ENCODE measurements around the gene EGR2. TPM values are rescaled to one million over a fixed set of nuclear protein-coding genes. Genes with fewer than 3 reads are reported as not detected.
A peak's percentile ranks its signal among the peaks of the same experiment; 100 is the strongest.

The EGR2 gene
- total RNA-seq, 1 donor from 2014 or later = 6.5 TPM

GRCh38 chr10:62817766-62818425 is 1.7 kb upstream of the EGR2 start:
- peak; percentile 94 for DNase-seq (ENCODE audit: low spot score)
- Mint-ChIP-seq H3K9me3 (peaks cover 5% of the 10 kb centered on the region), H3K4me3 (peak overlapping the region; percentile 95), H3K36me3 (peaks cover 6% of the 10 kb centered on the region), H3K27ac (no peak overlapping the region), H3K4me1 (peaks cover 29% of the 10 kb centered on the region), H3K27me3 (ENCODE audit: insufficient read depth, low read depth) (peaks cover 47% of the 10 kb centered on the region)
- H3K9ac ChIP-seq = no peak overlapping the region
- H3K4me3 ChIP-seq = peak overlapping the region; percentile 87
- peaks cover 26% of the 10 kb centered on the region for H4K20me1 ChIP-seq (ENCODE audit: low read depth)
- H3K9me3 ChIP-seq (ENCODE audit: low read depth) = no peaks in the 10 kb centered on the region
- peaks cover 93% of the 10 kb centered on the region for H3K27me3 ChIP-seq
- no peaks in the 10 kb centered on the region for H3K36me3 ChIP-seq
- H3K4me1 ChIP-seq = peaks cover 22% of the 10 kb centered on the region
- peaks cover 15% of the 10 kb centered on the region for H3F3A ChIP-seq (ENCODE audit: low read depth)
- no peak overlapping the region for H2AFZ ChIP-seq (replicated peaks)
- peak; percentile 51 for TF ChIP-seq EZH2 (IDR thresholded peaks at IDR 0.05)
- TF ChIP-seq EZH2phosphoT487 (IDR thresholded peaks at IDR 0.05) = peak; percentile 77
- peak; percentile 74 for TF ChIP-seq CTCF (IDR thresholded peaks at IDR 0.05)
- H3K4me2 ChIP-seq = peak overlapping the region; percentile 88
- no peaks in the 10 kb centered on the region for H3K79me2 ChIP-seq (ENCODE audit: low read depth)
- H3K27ac ChIP-seq = no peak overlapping the region

- H3K4me2 ChIP-seq = peak overlapping the region; percentile 88
- H3K9me3 Mint-ChIP-seq = peaks cover 5% of the 10 kb centered on the region
- peaks cover 26% of the 10 kb centered on the region for H4K20me1 ChIP-seq (ENCODE audit: low read depth)
- no peak for TF ChIP-seq EZH2 (IDR thresholded peaks at IDR 0.05)
- no peak for TF ChIP-seq EZH2phosphoT487 (IDR thresholded peaks at IDR 0.05)
- TF ChIP-seq CTCF (IDR thresholded peaks at IDR 0.05) = no peak
- no peak overlapping the region for H3K9ac ChIP-seq
- peaks cover 6% of the 10 kb centered on the region for H3K36me3 Mint-ChIP-seq
- no peaks in the 10 kb centered on the region for H3K36me3 ChIP-seq
- H3K79me2 ChIP-seq (ENCODE audit: low read depth) = no peaks in the 10 kb centered on the region
- no peak overlapping the region for H2AFZ ChIP-seq (replicated peaks)
- H3K27me3 Mint-ChIP-seq (ENCODE audit: insufficient read depth, low read depth) = peaks cover 50% of the 10 kb centered on the region
- H3F3A ChIP-seq (ENCODE audit: low read depth) = peaks cover 15% of the 10 kb centered on the region
- H3K27me3 ChIP-seq = peaks cover 95% of the 10 kb centered on the region
- H3K27ac ChIP-seq = no peak overlapping the region
- DNase-seq (ENCODE audit: low spot score) = peak; percentile 61
- no peaks in the 10 kb centered on the region for H3K9me3 ChIP-seq (ENCODE audit: low read depth)
- peak overlapping the region; percentile 95 for H3K4me3 Mint-ChIP-seq
- peaks cover 29% of the 10 kb centered on the region for H3K4me1 Mint-ChIP-seq
- H3K27ac Mint-ChIP-seq = peak overlapping the region; percentile 74
- peaks cover 22% of the 10 kb centered on the region for H3K4me1 ChIP-seq
- H3K4me3 ChIP-seq = peak overlapping the region; percentile 87
These were observed 1.1 kb upstream of the EGR2 start for GRCh38 chr10:62817121-62817765.

- H3K9me3 Mint-ChIP-seq = peaks cover 5% of the 10 kb centered on the region
- Histone ChIP-seq H3K4me2 (peak overlapping the region; percentile 88), H3K9ac (no peak overlapping the region), H2AFZ (replicated peaks) (no peak overlapping the region), H3K79me2 (ENCODE audit: low read depth) (no peaks in the 10 kb centered on the region), H4K20me1 (ENCODE audit: low read depth) (peaks cover 33% of the 10 kb centered on the region), H3K4me3 (peak overlapping the region; percentile 87), H3K36me3 (no peaks in the 10 kb centered on the region), H3K4me1 (peaks cover 22% of the 10 kb centered on the region), H3K9me3 (ENCODE audit: low read depth) (no peaks in the 10 kb centered on the region), H3K27me3 (peaks cover 95% of the 10 kb centered on the region), H3F3A (ENCODE audit: low read depth) (peaks cover 15% of the 10 kb centered on the region), H3K27ac (no peak overlapping the region)
- H3K27ac Mint-ChIP-seq = peak overlapping the region; percentile 78
- TF ChIP-seq EZH2 (IDR thresholded peaks at IDR 0.05) (peak; percentile 24), CTCF (IDR thresholded peaks at IDR 0.05) (no peak)
- no peak for DNase-seq (ENCODE audit: low spot score)
- peaks cover 50% of the 10 kb centered on the region for H3K27me3 Mint-ChIP-seq (ENCODE audit: insufficient read depth, low read depth)
- H3K4me1 Mint-ChIP-seq = peaks cover 29% of the 10 kb centered on the region
- peaks cover 6% of the 10 kb centered on the region for H3K36me3 Mint-ChIP-seq
- peak overlapping the region; percentile 95 for H3K4me3 Mint-ChIP-seq
These were observed 163 bp downstream of the EGR2 start for GRCh38 chr10:62816076-62816330.
